Brain microvascular endothelial cell (primary cell): ENCODE measurements around the gene C8A.

ENCODE experiments used
- DNase-seq: peaks from one replicate; pipeline ENCODE4 v3.0.0-alpha.2; 2020
- H3K27ac ChIP-seq: fragments of 250-450 bp; sonication (Bioruptor Pico); 2 replicates; pipeline ENCODE4 v1.5.1; 2020; ENCODE audit warnings: mild to moderate bottlenecking, moderate library complexity
- H3K27me3 ChIP-seq: fragments of 250-450 bp; sonication (Bioruptor Pico); replicated peaks from 2 replicates; pipeline ENCODE4 v1.5.1; 2020; ENCODE audit warnings: mild to moderate bottlenecking
- H3K36me3 ChIP-seq: fragments of 250-450 bp; sonication (Bioruptor Pico); replicated peaks from 2 replicates; pipeline ENCODE4 v1.5.1; 2020; ENCODE audit warnings: mild to moderate bottlenecking
- H3K4me3 ChIP-seq: 2 replicates; pipeline ENCODE4 v1.5.1; 2011; ENCODE audit warnings: low read depth, mild to moderate bottlenecking, control low read depth, low read length, moderate library complexity
- in situ Hi-C: cut with HindIII; loops from 2 replicates; pipeline ENCODE4 v1.10.0; 2017; ENCODE audit warnings: low sequenced_read_pairs, low pct_ligation_motif_present
- TF ChIP-seq, protein P1 (sequence below): IDR thresholded peaks from 2 replicates; pipeline ENCODE4 v1.5.1; 2011; ENCODE audit warnings: low read depth, mild to moderate bottlenecking, moderate library complexity, low read length, control low read depth, inconsistent platforms; ENCODE audit errors: missing control alignments

Gene C8A

DNA sequence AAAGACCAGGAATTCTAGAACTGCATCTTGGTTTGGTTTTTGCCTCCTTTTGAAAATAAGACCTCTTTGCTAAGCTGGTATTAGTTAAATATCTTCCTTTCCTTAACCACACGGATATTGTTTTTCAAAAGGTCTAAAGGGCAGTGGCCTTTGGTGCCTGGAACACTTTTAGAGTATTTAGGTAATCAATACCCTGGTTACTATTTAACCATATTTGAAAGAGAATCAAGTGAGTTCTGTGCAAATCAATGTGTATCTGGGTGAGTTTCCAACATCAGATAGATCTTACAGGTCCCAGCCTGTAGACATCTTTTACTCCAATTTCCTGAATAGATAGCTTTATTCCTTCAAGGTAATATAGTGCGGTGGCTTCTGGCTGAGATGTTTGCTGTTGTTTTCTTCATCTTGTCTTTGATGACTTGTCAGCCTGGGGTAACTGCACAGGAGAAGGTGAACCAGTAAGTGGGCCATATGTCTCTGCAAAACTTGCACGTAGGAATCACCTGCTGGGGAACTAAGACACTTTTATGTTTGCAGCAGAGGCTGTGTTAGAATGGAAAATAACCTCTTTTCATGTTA is at the start of gene C8A:
Gene C8A, plus strand, starts transcription at position 277 of the 579 bp plus-strand sequence. Its CDS starts 105 bp downstream, at position 382.
- TF ChIP-seq, protein P1, sequence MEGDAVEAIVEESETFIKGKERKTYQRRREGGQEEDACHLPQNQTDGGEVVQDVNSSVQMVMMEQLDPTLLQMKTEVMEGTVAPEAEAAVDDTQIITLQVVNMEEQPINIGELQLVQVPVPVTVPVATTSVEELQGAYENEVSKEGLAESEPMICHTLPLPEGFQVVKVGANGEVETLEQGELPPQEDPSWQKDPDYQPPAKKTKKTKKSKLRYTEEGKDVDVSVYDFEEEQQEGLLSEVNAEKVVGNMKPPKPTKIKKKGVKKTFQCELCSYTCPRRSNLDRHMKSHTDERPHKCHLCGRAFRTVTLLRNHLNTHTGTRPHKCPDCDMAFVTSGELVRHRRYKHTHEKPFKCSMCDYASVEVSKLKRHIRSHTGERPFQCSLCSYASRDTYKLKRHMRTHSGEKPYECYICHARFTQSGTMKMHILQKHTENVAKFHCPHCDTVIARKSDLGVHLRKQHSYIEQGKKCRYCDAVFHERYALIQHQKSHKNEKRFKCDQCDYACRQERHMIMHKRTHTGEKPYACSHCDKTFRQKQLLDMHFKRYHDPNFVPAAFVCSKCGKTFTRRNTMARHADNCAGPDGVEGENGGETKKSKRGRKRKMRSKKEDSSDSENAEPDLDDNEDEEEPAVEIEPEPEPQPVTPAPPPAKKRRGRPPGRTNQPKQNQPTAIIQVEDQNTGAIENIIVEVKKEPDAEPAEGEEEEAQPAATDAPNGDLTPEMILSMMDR: no peak
- no peak within 1 kb of the TSS for H3K4me3 ChIP-seq
- in situ Hi-C loops: no loop called here
- H3K27ac ChIP-seq: no peak within 1 kb of the TSS
- H3K36me3 ChIP-seq: no peaks in the 10 kb centered on the region
- no peaks in the 10 kb centered on the region for H3K27me3 ChIP-seq
- DNase-seq: no peak

DNA sequence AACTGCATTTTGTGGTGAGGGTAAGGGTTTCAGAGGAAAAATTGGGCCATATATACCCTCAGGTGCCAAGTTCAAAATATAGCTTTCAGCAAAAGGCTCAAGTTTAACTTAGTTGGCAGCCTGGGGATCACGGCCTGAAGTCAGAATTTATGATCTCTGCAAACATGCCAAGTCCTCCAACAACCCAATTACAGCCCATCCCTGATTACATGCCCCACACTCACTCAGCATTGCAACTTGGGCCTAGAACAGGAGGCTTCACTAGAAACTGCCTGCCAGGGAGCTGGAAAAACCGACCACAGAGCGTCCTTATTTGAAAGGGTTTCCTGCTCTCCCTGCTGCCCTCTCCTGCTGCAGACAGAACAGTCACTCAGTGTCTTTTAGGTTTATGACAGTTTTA is 47.8 kb upstream of the C8A start:
- H3K27me3 ChIP-seq: no peaks in the 10 kb centered on the region
- no peak for DNase-seq
- TF ChIP-seq, protein P1: no peak
- H3K27ac ChIP-seq: no peak overlapping the region
- H3K4me3 ChIP-seq: no peak overlapping the region
- no peaks in the 10 kb centered on the region for H3K36me3 ChIP-seq
- in situ Hi-C loops: no loop called here

DNA sequence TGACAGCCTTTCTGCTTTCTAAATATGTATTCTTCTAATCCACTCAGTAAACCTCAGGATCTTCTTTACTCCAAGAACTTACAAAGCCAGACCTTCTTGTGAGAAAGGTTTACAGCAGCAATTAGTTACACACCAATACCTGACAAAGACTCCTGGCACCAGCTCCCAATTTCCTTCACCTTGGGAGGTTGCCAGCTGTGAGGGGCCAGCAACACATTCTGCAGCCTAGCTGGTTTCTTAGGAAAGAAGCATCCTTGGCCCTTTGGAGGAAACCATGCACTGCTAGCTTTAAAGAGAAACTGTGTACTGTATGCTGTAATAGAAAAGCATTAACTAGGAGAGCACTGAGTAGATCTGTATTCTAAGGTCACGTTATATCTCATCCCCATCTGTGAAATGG is 46.2 kb upstream of the C8A start:
- Histone ChIP-seq H3K4me3 (no peak overlapping the region), H3K36me3 (no peaks in the 10 kb centered on the region), H3K27me3 (no peaks in the 10 kb centered on the region), H3K27ac (no peak overlapping the region)
- in situ Hi-C loops: no loop called here
- TF ChIP-seq, protein P1: no peak
- DNase-seq: no peak

GRCh38 chr1:56811331-56811730 is 43.3 kb upstream of the C8A start:
- TF ChIP-seq, protein P1: no peak
- no peaks in the 10 kb centered on the region for H3K27me3 ChIP-seq
- DNase-seq: no peak
- H3K4me3 ChIP-seq: no peak overlapping the region
- in situ Hi-C loops: no loop called here
- no peak overlapping the region for H3K27ac ChIP-seq
- no peaks in the 10 kb centered on the region for H3K36me3 ChIP-seq

DNA sequence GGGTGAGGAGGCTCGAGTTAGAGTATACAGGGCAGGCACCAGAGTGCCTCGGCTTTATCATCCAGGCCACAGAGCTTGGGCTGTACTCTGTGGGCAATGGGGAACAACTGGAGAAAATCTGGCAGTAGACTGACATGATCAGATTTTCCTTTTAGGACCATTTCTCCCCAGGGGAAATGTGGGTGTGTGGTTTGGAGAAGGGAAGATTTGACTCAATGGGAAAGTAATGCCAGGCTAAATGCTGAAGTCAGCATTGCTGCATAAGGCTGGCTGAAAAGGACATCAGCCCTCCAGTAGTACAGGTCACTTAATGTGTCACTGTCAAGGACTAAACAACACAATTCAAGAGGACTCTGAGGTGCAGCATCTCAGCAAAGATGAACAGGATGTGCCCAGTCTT is 40.4 kb upstream of the C8A start:
- in situ Hi-C loops: no loop called here
- TF ChIP-seq, protein P1: no peak
- Histone ChIP-seq H3K36me3 (no peaks in the 10 kb centered on the region), H3K27me3 (no peaks in the 10 kb centered on the region), H3K27ac (no peak overlapping the region), H3K4me3 (no peak overlapping the region)
- DNase-seq: no peak

DNA sequence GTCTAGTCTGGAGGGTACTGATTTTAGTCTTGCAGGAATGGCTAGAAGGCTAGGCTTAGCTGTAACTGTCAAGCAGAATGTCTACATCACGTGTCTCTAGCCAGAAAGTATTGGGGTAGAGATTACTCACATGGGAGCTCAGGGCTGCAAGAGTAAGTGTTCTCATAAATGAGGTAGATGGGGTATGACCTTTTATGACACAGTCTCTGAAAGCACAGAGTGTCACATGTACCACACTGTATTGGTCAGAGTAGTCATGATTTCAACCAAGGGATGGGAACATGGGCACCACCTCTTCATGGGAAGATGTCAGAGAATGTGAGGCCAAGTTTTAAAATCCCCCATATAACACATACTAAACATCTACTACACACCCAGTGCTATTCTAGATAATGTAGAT is 38.3 kb upstream of the C8A start:
- Histone ChIP-seq H3K27ac (no peak overlapping the region), H3K27me3 (no peaks in the 10 kb centered on the region), H3K4me3 (no peak overlapping the region), H3K36me3 (no peaks in the 10 kb centered on the region)
- DNase-seq: no peak
- TF ChIP-seq, protein P1: no peak
- in situ Hi-C loops: no loop called here
